ENCODE data around the gene LAGE3. TPM values are rescaled to one million over a fixed set of nuclear protein-coding genes. Genes with fewer than 3 reads are reported as not detected.

LAGE3 gene
- total and polyA plus RNA-seq, 12 donors, result 11.3 to 101 (median 41.7) TPM

DNA sequence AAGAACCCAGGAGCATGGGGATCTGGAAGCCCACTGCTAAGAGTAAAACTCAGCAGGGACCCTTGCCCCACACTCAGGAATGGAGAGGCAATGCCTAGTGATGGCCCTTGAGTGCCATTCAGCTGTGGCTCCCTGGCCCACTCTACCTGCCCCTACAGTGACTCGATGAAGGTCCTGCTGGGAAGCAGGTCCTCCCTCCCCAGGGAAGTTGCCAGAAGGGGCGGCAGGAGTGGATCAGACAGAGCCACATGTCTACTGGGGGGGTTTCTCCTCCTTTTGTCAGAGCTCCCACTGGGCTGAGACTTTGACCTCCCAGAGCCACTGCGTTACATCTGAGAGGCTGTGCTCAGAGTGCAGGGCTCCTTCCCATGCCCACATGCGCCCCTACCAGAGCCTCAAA lies 10.1 kb upstream of the LAGE3 start:
- intact Hi-C loops (cut with DNase I), result no loop called here
- Histone ChIP-seq H3K36me3 (replicated peaks in 1 of 2) (no peaks in the 10 kb centered on the region), H3K27ac (peak overlapping the region in 3 of 5 donors; percentile 81 to 97 (median 93)), H3K9me3 (replicated peaks in 1 of 3) (no peaks in the 10 kb centered on the region), H3K27me3 (no peaks in the 10 kb centered on the region), H3K4me3 (peak overlapping the region in 1 of 4 donors; percentile 66), H3K4me1 (replicated peaks in 1 of 2) (peaks cover 5 to 14% of the 10 kb centered on the region in 2 donors)
- no peak for DNase-seq
- TF ChIP-seq, protein P1, sequence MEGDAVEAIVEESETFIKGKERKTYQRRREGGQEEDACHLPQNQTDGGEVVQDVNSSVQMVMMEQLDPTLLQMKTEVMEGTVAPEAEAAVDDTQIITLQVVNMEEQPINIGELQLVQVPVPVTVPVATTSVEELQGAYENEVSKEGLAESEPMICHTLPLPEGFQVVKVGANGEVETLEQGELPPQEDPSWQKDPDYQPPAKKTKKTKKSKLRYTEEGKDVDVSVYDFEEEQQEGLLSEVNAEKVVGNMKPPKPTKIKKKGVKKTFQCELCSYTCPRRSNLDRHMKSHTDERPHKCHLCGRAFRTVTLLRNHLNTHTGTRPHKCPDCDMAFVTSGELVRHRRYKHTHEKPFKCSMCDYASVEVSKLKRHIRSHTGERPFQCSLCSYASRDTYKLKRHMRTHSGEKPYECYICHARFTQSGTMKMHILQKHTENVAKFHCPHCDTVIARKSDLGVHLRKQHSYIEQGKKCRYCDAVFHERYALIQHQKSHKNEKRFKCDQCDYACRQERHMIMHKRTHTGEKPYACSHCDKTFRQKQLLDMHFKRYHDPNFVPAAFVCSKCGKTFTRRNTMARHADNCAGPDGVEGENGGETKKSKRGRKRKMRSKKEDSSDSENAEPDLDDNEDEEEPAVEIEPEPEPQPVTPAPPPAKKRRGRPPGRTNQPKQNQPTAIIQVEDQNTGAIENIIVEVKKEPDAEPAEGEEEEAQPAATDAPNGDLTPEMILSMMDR (IDR thresholded peaks at IDR 0.05), result no peak
- TF ChIP-seq POLR2A (IDR thresholded peaks at IDR 0.05), result no peak
- WGBS, 4 donors, result 75 to 93% (median 91%) methylated on average over 1 to 4 of the region's 4 CpGs; no CpG with 5 or more reads in 1 of the 4 donors

GRCh38 chrX:154488336-154489075 lies 9.4 kb upstream of the LAGE3 start:
- Histone ChIP-seq H3K4me3 (no peak overlapping the region), H3K36me3 (replicated peaks in 1 of 2) (no peaks in the 10 kb centered on the region), H3K4me1 (replicated peaks in 1 of 2) (peaks cover 5 to 14% of the 10 kb centered on the region in 2 donors), H3K27me3 (no peaks in the 10 kb centered on the region), H3K9me3 (replicated peaks in 1 of 3) (no peaks in the 10 kb centered on the region), H3K27ac (no peak overlapping the region)
- no peak for DNase-seq
- intact Hi-C loops (cut with DNase I), result no loop called here
- TF ChIP-seq, protein P1 (IDR thresholded peaks at IDR 0.05), result no peak
- no peak for TF ChIP-seq POLR2A (IDR thresholded peaks at IDR 0.05)
- 88 to 97% (median 89%) methylated on average over 8 to 20 of the region's 20 CpGs for WGBS, 4 donors

- H3K27ac ChIP-seq, result peak overlapping the region in 1 of 5 donors; percentile 76
- no peak for TF ChIP-seq POLR2A (IDR thresholded peaks at IDR 0.05)
- TF ChIP-seq, protein P1 (IDR thresholded peaks at IDR 0.05), result no peak
- 90 to 97% (median 92%) methylated on average over 3 to 28 of the region's 28 CpGs for WGBS, 4 donors
- H3K36me3 ChIP-seq (replicated peaks in 1 of 2), result no peaks in the 10 kb centered on the region
- DNase-seq, result no peak
- H3K4me3 ChIP-seq, result no peak overlapping the region
- H3K9me3 ChIP-seq (replicated peaks in 1 of 3), result no peaks in the 10 kb centered on the region
- intact Hi-C loops (cut with DNase I), result no loop called here
- H3K4me1 ChIP-seq (replicated peaks in 1 of 2), result peaks cover 5 to 14% of the 10 kb centered on the region in 2 donors
- H3K27me3 ChIP-seq, result no peaks in the 10 kb centered on the region
Observed at GRCh38 chrX:154487518-154488290, 8.6 kb upstream of the LAGE3 start.
